ENCODE data around the gene RBBP8.
"Not testable (repeated sequence)": the region's sequence is repeated elsewhere in the genome, so short reads cannot be mapped to it uniquely, and the experiment has no call there.

RBBP8 gene

GRCh38 chr18:22883827-22884226 lies 49.3 kb upstream of the RBBP8 start (continued):
- no peak for TF ChIP-seq ISL1 (CRISPR knock-in tag; IDR thresholded peaks at IDR 0.05)
- TF ChIP-seq ZNF70 (CRISPR knock-in tag; IDR thresholded peaks at IDR 0.05), result no peak

GRCh38 chr18:22885694-22886093 lies 47.4 kb upstream of the RBBP8 start:
- ATAC-seq, result not testable (repeated sequence)

- TF ChIP-seq ZNF565 (CRISPR knock-in tag; conservative IDR thresholded peaks at IDR 0.05; ENCODE audit: low read depth) (no peak), ZFP3 (CRISPR knock-in tag; IDR thresholded peaks at IDR 0.05) (no peak)
- ATAC-seq, result no peak
Observed at GRCh38 chr18:22899421-22899820, 33.7 kb upstream of the RBBP8 start.

GRCh38 chr18:22900558-22901238 lies 32.4 kb upstream of the RBBP8 start:
- no peak for ATAC-seq
- TF ChIP-seq ZFP3 (CRISPR knock-in tag; IDR thresholded peaks at IDR 0.05) (no peak), ZNF70 (CRISPR knock-in tag; IDR thresholded peaks at IDR 0.05) (no peak), PATZ1 (CRISPR knock-in tag; IDR thresholded peaks at IDR 0.05; ENCODE audit: borderline replicate concordance) (no peak), CSDC2 (CRISPR knock-in tag; IDR thresholded peaks at IDR 0.05) (no peak), ZNF565 (CRISPR knock-in tag; conservative IDR thresholded peaks at IDR 0.05; ENCODE audit: low read depth) (no peak), BACH2 (CRISPR knock-in tag; IDR thresholded peaks at IDR 0.05; ENCODE audit: borderline replicate concordance) (no peak), ARNTL (CRISPR knock-in tag; IDR thresholded peaks at IDR 0.05; ENCODE audit: borderline replicate concordance, low read depth) (no peak), TSHZ2 (CRISPR knock-in tag; IDR thresholded peaks at IDR 0.05) (no peak), CREB5 (CRISPR knock-in tag; IDR thresholded peaks at IDR 0.05; ENCODE audit: low read depth) (no peak), ESRRG (CRISPR knock-in tag; IDR thresholded peaks at IDR 0.05) (no peak), ZFP30 (CRISPR knock-in tag; IDR thresholded peaks at IDR 0.05) (no peak), POU6F1 (CRISPR knock-in tag; IDR thresholded peaks at IDR 0.05; ENCODE audit: borderline replicate concordance, low read depth) (no peak), ZC3H10 (CRISPR knock-in tag; IDR thresholded peaks at IDR 0.05) (no peak), TOX (CRISPR knock-in tag; IDR thresholded peaks at IDR 0.05; ENCODE audit: borderline replicate concordance) (no peak)

GRCh38 chr18:22902093-22902492 lies 31.0 kb upstream of the RBBP8 start:
- ATAC-seq, result no peak
- no peak for TF ChIP-seq POU6F1 (CRISPR knock-in tag; IDR thresholded peaks at IDR 0.05; ENCODE audit: borderline replicate concordance, low read depth)
- no peak for TF ChIP-seq SNAI2 (CRISPR knock-in tag; IDR thresholded peaks at IDR 0.05)
- no peak for TF ChIP-seq GLIS3 (CRISPR knock-in tag; IDR thresholded peaks at IDR 0.05)
- TF ChIP-seq ISL1 (CRISPR knock-in tag; IDR thresholded peaks at IDR 0.05), result no peak
- no peak for TF ChIP-seq ZNF8 (CRISPR knock-in tag; IDR thresholded peaks at IDR 0.05)
- TF ChIP-seq ZFP3 (CRISPR knock-in tag; IDR thresholded peaks at IDR 0.05), result no peak
- TF ChIP-seq PPARA (CRISPR knock-in tag; IDR thresholded peaks at IDR 0.05; ENCODE audit: borderline replicate concordance), result no peak
- no peak for TF ChIP-seq ZNF565 (CRISPR knock-in tag; conservative IDR thresholded peaks at IDR 0.05; ENCODE audit: low read depth)
- no peak for TF ChIP-seq TOX (CRISPR knock-in tag; IDR thresholded peaks at IDR 0.05; ENCODE audit: borderline replicate concordance)
- TF ChIP-seq RARB (CRISPR knock-in tag; IDR thresholded peaks at IDR 0.05), result no peak
- TF ChIP-seq CREB5 (CRISPR knock-in tag; IDR thresholded peaks at IDR 0.05; ENCODE audit: low read depth), result no peak
- TF ChIP-seq PATZ1 (CRISPR knock-in tag; IDR thresholded peaks at IDR 0.05; ENCODE audit: borderline replicate concordance), result no peak
- no peak for TF ChIP-seq BACH2 (CRISPR knock-in tag; IDR thresholded peaks at IDR 0.05; ENCODE audit: borderline replicate concordance)
- no peak for TF ChIP-seq CSDC2 (CRISPR knock-in tag; IDR thresholded peaks at IDR 0.05)
- no peak for TF ChIP-seq ESRRG (CRISPR knock-in tag; IDR thresholded peaks at IDR 0.05)
- no peak for TF ChIP-seq ZNF70 (CRISPR knock-in tag; IDR thresholded peaks at IDR 0.05)

Data from SK-N-SH treated with all-trans-retinoic acid at 6 μM for 48 hours (cell line).